H9 (cell line): ENCODE data around the gene PRAMEF12. TPM values are rescaled to one million over a fixed set of nuclear protein-coding genes. Genes with fewer than 3 reads are reported as not detected.

Experiments
- DNase-seq: peaks from one replicate; pipeline ENCODE4 v3.0.0-alpha.2; 2017
- H2AFZ ChIP-seq: one replicate; pipeline ENCODE4 v1.6.1; 2013; ENCODE audit warnings: mild to moderate bottlenecking, low read length, control low read depth, moderate library complexity
- H2AK5ac ChIP-seq: 2 replicates; pipeline ENCODE4 v1.6.1; 2013; ENCODE audit warnings: low read length, control low read depth, mixed read lengths; ENCODE audit not compliant: insufficient read length
- H2BK120ac ChIP-seq: one replicate; pipeline ENCODE4 v1.6.1; 2013; ENCODE audit warnings: low read depth, mild to moderate bottlenecking, low read length, control low read depth, inconsistent platforms; ENCODE audit not compliant: poor library complexity, severe bottlenecking
- H2BK12ac ChIP-seq: 2 replicates; pipeline ENCODE4 v1.6.1; 2013; ENCODE audit warnings: low read length, control low read depth, mixed read lengths, low read depth; ENCODE audit not compliant: insufficient read length
- H2BK15ac ChIP-seq: 2 replicates; pipeline ENCODE4 v1.6.1; 2013; ENCODE audit warnings: low read depth, low read length, control low read depth
- H2BK20ac ChIP-seq: one replicate; pipeline ENCODE4 v1.6.1; 2013; ENCODE audit warnings: low read depth, mild to moderate bottlenecking, low read length, control low read depth, inconsistent platforms; ENCODE audit not compliant: poor library complexity, severe bottlenecking
- H2BK5ac ChIP-seq: 2 replicates; pipeline ENCODE4 v1.6.1; 2013; ENCODE audit warnings: low read length, control low read depth, mixed read lengths; ENCODE audit not compliant: insufficient read length
- H3K14ac ChIP-seq: 2 replicates; pipeline ENCODE4 v1.6.1; 2013; ENCODE audit warnings: low read length, control low read depth; ENCODE audit not compliant: insufficient read depth
- H3K18ac ChIP-seq: 2 replicates; pipeline ENCODE4 v1.6.1; 2013; ENCODE audit warnings: low read depth, mild to moderate bottlenecking, mixed read lengths, low read length, control low read depth; ENCODE audit not compliant: insufficient read length
- H3K23ac ChIP-seq: 2 replicates; pipeline ENCODE4 v1.6.1; 2013; ENCODE audit warnings: low read length, control low read depth, mixed read lengths, low read depth; ENCODE audit not compliant: insufficient read length
- H3K23me2 ChIP-seq: 2 replicates; pipeline ENCODE4 v1.6.1; 2013; ENCODE audit warnings: low read depth, mild to moderate bottlenecking, mixed read lengths, low read length, control low read depth; ENCODE audit not compliant: insufficient read length, poor library complexity, severe bottlenecking
- H3K27ac ChIP-seq: 2 replicates; pipeline ENCODE4 v1.5.1; 2013; ENCODE audit warnings: low read length, control low read depth, mixed read lengths, low read depth; ENCODE audit not compliant: insufficient read length
- H3K27me3 ChIP-seq: 2 replicates; pipeline ENCODE4 v1.6.1; 2013; ENCODE audit warnings: low read length, control low read depth, inconsistent platforms; ENCODE audit not compliant: insufficient read depth
- H3K4ac ChIP-seq: 2 replicates; pipeline ENCODE4 v1.6.1; 2013; ENCODE audit warnings: low read depth, mild to moderate bottlenecking, control low read depth, inconsistent platforms, low read length, moderate library complexity
- H3K4me1 ChIP-seq: 2 replicates; pipeline ENCODE4 v1.6.1; 2013; ENCODE audit warnings: low read length, control low read depth, inconsistent platforms; ENCODE audit not compliant: insufficient read depth
- H3K4me2 ChIP-seq: 2 replicates; pipeline ENCODE4 v1.6.1; 2013; ENCODE audit warnings: low read length, control low read depth, mixed read lengths; ENCODE audit not compliant: insufficient read length, insufficient read depth
- H3K56ac ChIP-seq: 2 replicates; pipeline ENCODE4 v1.6.1; 2013; ENCODE audit warnings: low read depth, mild to moderate bottlenecking, mixed read lengths, low read length, control low read depth; ENCODE audit not compliant: insufficient read length
- H3K79me1 ChIP-seq: 2 replicates; pipeline ENCODE4 v1.6.1; 2013; ENCODE audit warnings: low read depth, mild to moderate bottlenecking, moderate library complexity, low read length, control low read depth, inconsistent platforms; ENCODE audit not compliant: insufficient read depth, poor library complexity, severe bottlenecking
- H3K79me2 ChIP-seq: 2 replicates; pipeline ENCODE4 v1.6.1; 2013; ENCODE audit warnings: low read length, control low read depth, inconsistent platforms; ENCODE audit not compliant: insufficient read depth
- H3K9ac ChIP-seq: 2 replicates; pipeline ENCODE4 v1.6.1; 2013; ENCODE audit warnings: low read length, control low read depth, mixed read lengths; ENCODE audit not compliant: insufficient read length; ENCODE audit errors: extremely low read depth
- H3K9me3 ChIP-seq: one replicate; pipeline ENCODE4 v1.6.1; 2013; ENCODE audit warnings: low read depth, low read length, inconsistent platforms; ENCODE audit not compliant: control insufficient read depth
- H3T11ph ChIP-seq: one replicate; pipeline ENCODE4 v1.6.1; 2013; ENCODE audit warnings: mild to moderate bottlenecking, low read length, control low read depth, inconsistent platforms
- H4K20me1 ChIP-seq: one replicate; pipeline ENCODE4 v1.6.1; 2013; ENCODE audit not compliant: control insufficient read depth, insufficient read length, insufficient read depth
- H4K5ac ChIP-seq: 2 replicates; pipeline ENCODE4 v1.6.1; 2013; ENCODE audit warnings: low read depth, mild to moderate bottlenecking, mixed read lengths, low read length, control low read depth; ENCODE audit not compliant: insufficient read length
- H4K8ac ChIP-seq: replicated peaks from 2 replicates; pipeline ENCODE4 v1.6.1; 2013; ENCODE audit warnings: low read length, control low read depth, mixed read lengths, low read depth; ENCODE audit not compliant: insufficient read length
- H4K91ac ChIP-seq: 2 replicates; pipeline ENCODE4 v1.6.1; 2013; ENCODE audit warnings: low read depth, mild to moderate bottlenecking, moderate library complexity, mixed read lengths, low read length, control low read depth; ENCODE audit not compliant: insufficient read length
- H3K27ac Mint-ChIP-seq, 3 experiments: 2 replicates in 2 of 3; 3 replicates in 1 of 3; pipeline ENCODE4 v1.8.0; 2020 to 2021; ENCODE audit warnings: mixed read lengths in 3 of 3, mild to moderate bottlenecking in 1 of 3, moderate library complexity in 1 of 3
- H3K27me3 Mint-ChIP-seq: 2 replicates; pipeline ENCODE4 v1.8.0; 2021; ENCODE audit warnings: low read depth, mild to moderate bottlenecking, moderate library complexity, mixed read lengths
- H3K36me3 Mint-ChIP-seq, 3 experiments: 2 replicates in 2 of 3; 3 replicates in 1 of 3; pipeline ENCODE4 v1.8.0; 2020 to 2021; ENCODE audit warnings: low read depth in 3 of 3, mixed read lengths in 3 of 3; ENCODE audit not compliant: insufficient read depth in 1 of 3
- H3K4me1 Mint-ChIP-seq, 2 experiments: 2 replicates each; pipeline ENCODE4 v1.8.0; 2020; ENCODE audit warnings: mixed read lengths in 2 of 2
- H3K4me3 Mint-ChIP-seq, 2 experiments: 2 replicates in 1 of 2; 3 replicates in 1 of 2; pipeline ENCODE4 v1.8.0; 2020 to 2021; ENCODE audit warnings: mild to moderate bottlenecking in 2 of 2, mixed read lengths in 2 of 2, moderate library complexity in 1 of 2
- H3K9me3 Mint-ChIP-seq, 2 experiments: 2 replicates in 1 of 2; 3 replicates in 1 of 2; pipeline ENCODE4 v1.8.0; 2020; ENCODE audit warnings: mild to moderate bottlenecking in 2 of 2, mixed read lengths in 2 of 2, moderate library complexity in 1 of 2
- CTCF ChIP-seq: fragments of 200-600 bp; sonication (generic); conservative IDR thresholded peaks from 3 replicates; pipeline ENCODE4 v1.8.0; 2021; ENCODE audit warnings: antibody characterized with exemption, mild to moderate bottlenecking
- WGBS: extraction: QIAGEN DNeasy Blood & Tissue Kit; methylation state at CpG from one replicate; pipeline ENCODE4 v1.1.7; 2013; ENCODE audit warnings: missing lambda C conversion rate, low lambda C conversion rate, mixed read lengths; ENCODE audit not compliant: insufficient read length; ENCODE audit errors: extremely low coverage; 5-methylcytosine and 5-hydroxymethylcytosine counted together
- total RNA-seq: library from RNA; stranded (reverse); gene quantifications from 2 replicates; pipeline ENCODE4 v1.2.1, GENCODE V29; 2021

The PRAMEF12 gene
- total RNA-seq, 1 experiment from 2014 or later = not detected

GRCh38 chr1:12798911-12799310 is 25.4 kb downstream of the PRAMEF12 start:
- H3K4me1 Mint-ChIP-seq = no peaks in the 10 kb centered on the region
- no peaks in the 10 kb centered on the region for H3K79me1 ChIP-seq
- H3K9me3 ChIP-seq = peaks cover 14% of the 10 kb centered on the region
- no peaks in the 10 kb centered on the region for H4K20me1 ChIP-seq
- H4K8ac ChIP-seq = no peak overlapping the region
- no peak overlapping the region for H3K9ac ChIP-seq
- H3K4me3 Mint-ChIP-seq = no peak overlapping the region
- no peak overlapping the region for H2BK5ac ChIP-seq
- H4K91ac ChIP-seq = no peak overlapping the region
- no peak overlapping the region for H2AFZ ChIP-seq
- no peaks in the 10 kb centered on the region for H3K23me2 ChIP-seq
- H2BK120ac ChIP-seq = no peak overlapping the region
- H3K18ac ChIP-seq = no peak overlapping the region
- no peak overlapping the region for H2AK5ac ChIP-seq
- peaks cover 0 to 12% (median 2%) of the 10 kb centered on the region in 3 experiments; a peak in 4 of 7 replicates for H3K36me3 Mint-ChIP-seq
- H2BK12ac ChIP-seq = no peak overlapping the region
- no peak overlapping the region for H4K5ac ChIP-seq
- peaks cover 64 to 88% of the 10 kb centered on the region in 2 experiments for H3K9me3 Mint-ChIP-seq
- H3K4ac ChIP-seq = no peak overlapping the region
- no peaks in the 10 kb centered on the region for H3K4me1 ChIP-seq
- no peak overlapping the region for H3T11ph ChIP-seq
- H3K56ac ChIP-seq = no peak overlapping the region
- H3K79me2 ChIP-seq = no peaks in the 10 kb centered on the region
- H3K4me2 ChIP-seq = no peak overlapping the region
- no peaks in the 10 kb centered on the region for H3K27me3 ChIP-seq
- WGBS = no CpG with 5 or more reads among the region's 4 CpGs
- H3K27me3 Mint-ChIP-seq = no peaks in the 10 kb centered on the region; the same call in none of the 2 replicates
- H3K27ac Mint-ChIP-seq = no peak overlapping the region
- H3K14ac ChIP-seq = no peak overlapping the region
- no peak overlapping the region for H3K23ac ChIP-seq
- no peak for DNase-seq
- H2BK20ac ChIP-seq = no peak overlapping the region
- no peak for TF ChIP-seq CTCF
- no peak overlapping the region for H2BK15ac ChIP-seq
- no peak overlapping the region for H3K27ac ChIP-seq
